PC-3 (cell line): ENCODE data around the gene ZNF208. TPM values are rescaled to one million over a fixed set of nuclear protein-coding genes. Genes with fewer than 3 reads are reported as not detected.
"Not testable (repeated sequence)": the region's sequence is repeated elsewhere in the genome, so short reads cannot be mapped to it uniquely, and the experiment has no call there.

Experiments
- ATAC-seq: fragments of 200-7000 bp; cut with Tn5 transposase; 2 replicates; pipeline ENCODE4 v1.9.1; 2020; ENCODE audit warnings: mild to moderate bottlenecking, moderate library complexity
- BruUV-seq: library from RNA; stranded (reverse); fragments of 400-500 nt; replicated peaks from 2 replicates; lab custom pipeline; 2021; lab: Mats Ljungman, UMichigan
- CTCF ChIA-PET: fragments of 300-600 bp; sonication (Branson Sonifier 250); formaldehyde crosslinking; loops from one replicate; lab custom pipeline; 2022; ENCODE audit warnings: antibody characterized with exemption; lab: Charles Lee
- POLR2A ChIA-PET: fragments of 300-600 bp; sonication (Branson Sonifier 250); formaldehyde crosslinking; loops from one replicate; lab custom pipeline; 2022; ENCODE audit warnings: antibody characterized with exemption; ENCODE audit not compliant: unreplicated experiment; lab: Charles Lee
- DNase-seq: peaks from one replicate; pipeline ENCODE4 v3.0.0-alpha.2; 2015
- H2AFZ ChIP-seq: fragments of 300-600 bp; sonication (generic); 2 replicates; pipeline ENCODE4 v1.6.0; 2016; ENCODE audit warnings: antibody characterized with exemption, low read length
- H3F3A ChIP-seq: fragments of 300-600 bp; sonication (generic); one replicate; pipeline ENCODE4 v1.6.0; 2017; ENCODE audit warnings: antibody characterized with exemption, low read length, control low read depth, mild to moderate bottlenecking; ENCODE audit not compliant: unreplicated experiment
- H3K27ac ChIP-seq: fragments of 300-600 bp; sonication (generic); 2 replicates; pipeline ENCODE4 v1.5.1; 2016; ENCODE audit warnings: mild to moderate bottlenecking, low read length
- H3K27me3 ChIP-seq: fragments of 300-600 bp; sonication (generic); 2 replicates; pipeline ENCODE4 v1.6.1; 2016; ENCODE audit warnings: low read length, mixed read lengths
- H3K36me3 ChIP-seq: fragments of 300-600 bp; sonication (generic); 2 replicates; pipeline ENCODE4 v1.6.1; 2016; ENCODE audit warnings: low read depth, mixed run types, low read length, mixed read lengths
- H3K4me1 ChIP-seq: fragments of 300-600 bp; sonication (generic); 2 replicates; pipeline ENCODE4 v1.5.1; 2016; ENCODE audit warnings: low read length; ENCODE audit not compliant: insufficient read depth
- H3K4me2 ChIP-seq: fragments of 300-600 bp; sonication (generic); 2 replicates; pipeline ENCODE4 v1.6.0; 2016; ENCODE audit warnings: low read length
- H3K4me3 ChIP-seq: fragments of 300-600 bp; sonication (generic); 2 replicates; pipeline ENCODE4 v1.5.1; 2016; ENCODE audit warnings: mild to moderate bottlenecking, low read length, mixed read lengths
- H3K79me2 ChIP-seq: fragments of 300-600 bp; sonication (generic); 2 replicates; pipeline ENCODE4 v1.6.1; 2017; ENCODE audit warnings: low read length, mixed read lengths
- H3K9ac ChIP-seq: fragments of 300-600 bp; sonication (generic); 2 replicates; pipeline ENCODE4 v1.6.0; 2016; ENCODE audit warnings: mild to moderate bottlenecking, low read length
- H3K9me2 ChIP-seq: fragments of 300-600 bp; sonication (generic); replicated peaks from 2 replicates; pipeline ENCODE4 v1.6.1; 2016; ENCODE audit warnings: mixed run types, low read length, mixed read lengths
- H3K9me3 ChIP-seq: fragments of 300-600 bp; sonication (generic); 2 replicates; pipeline ENCODE4 v1.6.1; 2016; ENCODE audit warnings: low read length, mixed read lengths
- H4K20me1 ChIP-seq: fragments of 300-600 bp; sonication (generic); 2 replicates; pipeline ENCODE4 v1.6.1; 2016; ENCODE audit warnings: low read length, mixed read lengths
- EZH2 ChIP-seq: fragments of 300-600 bp; sonication (generic); IDR thresholded peaks from one replicate; pipeline ENCODE4 v1.6.1; 2017; ENCODE audit warnings: antibody characterized with exemption, mild to moderate bottlenecking, low read length; ENCODE audit not compliant: unreplicated experiment
- EZH2phosphoT487 ChIP-seq: fragments of 300-600 bp; sonication (generic); IDR thresholded peaks from 2 replicates; pipeline ENCODE4 v1.6.1; 2018; ENCODE audit warnings: mild to moderate bottlenecking, antibody characterized with exemption, low read length, borderline replicate concordance
- intact Hi-C: fragments of 100-400 bp; cut with micrococcal nuclease; formaldehyde crosslinking; loops from 2 replicates; pipeline ENCODE4 v1.9.0; 2023
- total RNA-seq: library from RNA; depleted of rRNA; stranded (reverse); fragments of >200 nt; gene quantifications from 2 replicates; pipeline ENCODE4 v1.2.3, GENCODE V29; 2014
- TF ChIP-seq, protein P1 (sequence below): fragments of 300-600 bp; sonication (generic); conservative IDR thresholded peaks from 2 replicates; pipeline ENCODE4 v1.5.1; 2017; ENCODE audit warnings: antibody characterized with exemption, low read depth, mild to moderate bottlenecking, low read length

ZNF208 gene
- total RNA-seq, 1 experiment from 2014 or later: not detected

DNA sequence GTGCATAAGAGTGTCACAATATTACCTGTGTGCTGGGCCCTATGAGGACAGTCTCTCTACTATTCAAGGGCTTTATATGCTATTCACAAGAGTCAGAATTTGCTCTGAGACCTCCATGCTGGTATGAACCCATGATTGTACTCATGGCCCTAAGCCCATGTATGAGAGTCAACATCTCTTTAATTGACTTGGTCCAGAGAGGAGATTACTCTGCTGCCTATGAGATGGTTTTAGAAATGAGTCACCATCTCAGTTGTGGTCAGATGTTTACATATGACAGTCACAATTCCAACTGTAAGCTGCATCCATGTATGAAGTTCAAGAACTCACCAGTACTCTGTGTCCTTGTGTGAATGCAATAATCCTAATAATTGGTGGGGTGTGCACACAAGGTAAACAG, 19.9 kb upstream of the ZNF208 start:
- POLR2A ChIA-PET: no interaction called here
- H3K4me1 ChIP-seq: no peaks in the 10 kb centered on the region
- peak; percentile 8 for DNase-seq

GRCh38 chr19:22026687-22027086, 15.9 kb upstream of the ZNF208 start:
- no peak for TF ChIP-seq EZH2
- no peak for TF ChIP-seq EZH2phosphoT487
- TF ChIP-seq, protein P1, sequence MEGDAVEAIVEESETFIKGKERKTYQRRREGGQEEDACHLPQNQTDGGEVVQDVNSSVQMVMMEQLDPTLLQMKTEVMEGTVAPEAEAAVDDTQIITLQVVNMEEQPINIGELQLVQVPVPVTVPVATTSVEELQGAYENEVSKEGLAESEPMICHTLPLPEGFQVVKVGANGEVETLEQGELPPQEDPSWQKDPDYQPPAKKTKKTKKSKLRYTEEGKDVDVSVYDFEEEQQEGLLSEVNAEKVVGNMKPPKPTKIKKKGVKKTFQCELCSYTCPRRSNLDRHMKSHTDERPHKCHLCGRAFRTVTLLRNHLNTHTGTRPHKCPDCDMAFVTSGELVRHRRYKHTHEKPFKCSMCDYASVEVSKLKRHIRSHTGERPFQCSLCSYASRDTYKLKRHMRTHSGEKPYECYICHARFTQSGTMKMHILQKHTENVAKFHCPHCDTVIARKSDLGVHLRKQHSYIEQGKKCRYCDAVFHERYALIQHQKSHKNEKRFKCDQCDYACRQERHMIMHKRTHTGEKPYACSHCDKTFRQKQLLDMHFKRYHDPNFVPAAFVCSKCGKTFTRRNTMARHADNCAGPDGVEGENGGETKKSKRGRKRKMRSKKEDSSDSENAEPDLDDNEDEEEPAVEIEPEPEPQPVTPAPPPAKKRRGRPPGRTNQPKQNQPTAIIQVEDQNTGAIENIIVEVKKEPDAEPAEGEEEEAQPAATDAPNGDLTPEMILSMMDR: no peak
- CTCF ChIA-PET: no interaction called here
- no peak overlapping the region for H2AFZ ChIP-seq

More for the DNA sequence above, 19.9 kb upstream of the ZNF208 start:
- intact Hi-C loops: no loop called here
- no peak for TF ChIP-seq EZH2
- TF ChIP-seq, protein P1: no peak
- no peak for TF ChIP-seq EZH2phosphoT487
- no TSS peak for BruUV-seq
- no peaks in the 10 kb centered on the region for H3K79me2 ChIP-seq
- H3K4me2 ChIP-seq: no peak overlapping the region
- H2AFZ ChIP-seq: no peak overlapping the region
- no peaks in the 10 kb centered on the region for H3K9me3 ChIP-seq
- H3K9ac ChIP-seq: no peak overlapping the region
- no peaks in the 10 kb centered on the region for H3K27me3 ChIP-seq
- H3K4me3 ChIP-seq: no peak overlapping the region
- CTCF ChIA-PET: no interaction called here
- H3K27ac ChIP-seq: no peak overlapping the region
- H3K36me3 ChIP-seq: no peaks in the 10 kb centered on the region; the same call in 1 of the 2 replicates
- H3K9me2 ChIP-seq: no peaks in the 10 kb centered on the region
- no peaks in the 10 kb centered on the region for H3F3A ChIP-seq
- H4K20me1 ChIP-seq: no peaks in the 10 kb centered on the region
- ATAC-seq: no peak

GRCh38 chr19:22025539-22025938, 14.8 kb upstream of the ZNF208 start:
- H3K4me2 ChIP-seq, H3K9me2 ChIP-seq, ATAC-seq, POLR2A ChIA-PET, DNase-seq, H3K9me3 ChIP-seq, H3K27me3 ChIP-seq, H3F3A ChIP-seq, H3K36me3 ChIP-seq, CTCF ChIA-PET, BruUV-seq, H4K20me1 ChIP-seq, H3K4me3 ChIP-seq, H3K4me1 ChIP-seq, H3K9ac ChIP-seq, H2AFZ ChIP-seq, H3K79me2 ChIP-seq, H3K27ac ChIP-seq, intact Hi-C loops: not testable (repeated sequence)

More at GRCh38 chr19:22026687-22027086, 15.9 kb upstream of the ZNF208 start:
- H3K79me2 ChIP-seq: no peaks in the 10 kb centered on the region
- H3K9me3 ChIP-seq: no peaks in the 10 kb centered on the region
- H4K20me1 ChIP-seq: no peaks in the 10 kb centered on the region
- H3K4me2 ChIP-seq: no peak overlapping the region
- ATAC-seq (no peak), DNase-seq (no peak)
- no peaks in the 10 kb centered on the region for H3K9me2 ChIP-seq
- no TSS peak for BruUV-seq
- H3K27ac ChIP-seq: no peak overlapping the region
- POLR2A ChIA-PET: no interaction called here
- H3K36me3 ChIP-seq: no peaks in the 10 kb centered on the region; the same call in 1 of the 2 replicates
- H3K4me1 ChIP-seq: no peaks in the 10 kb centered on the region
- H3K27me3 ChIP-seq: no peaks in the 10 kb centered on the region
- intact Hi-C loops: no loop called here
- H3K9ac ChIP-seq: no peak overlapping the region
- no peaks in the 10 kb centered on the region for H3F3A ChIP-seq
- no peak overlapping the region for H3K4me3 ChIP-seq
